H7 (cell line): ENCODE data around the gene RABAC1. TPM values are rescaled to one million over a fixed set of nuclear protein-coding genes. Genes with fewer than 3 reads are reported as not detected.
"Not testable (repeated sequence)": the region's sequence is repeated elsewhere in the genome, so short reads cannot be mapped to it uniquely, and the experiment has no call there.

Source experiments
- DNase-seq: peaks from one replicate; pipeline ENCODE4 v3.0.0; 2012
- H3K27me3 ChIP-seq: 2 replicates; pipeline ENCODE4 v1.6.0; 2011; ENCODE audit warnings: mild to moderate bottlenecking, low read length; ENCODE audit not compliant: control insufficient read depth, insufficient read depth
- H3K36me3 ChIP-seq: replicated peaks from 2 replicates; pipeline ENCODE4 v1.5.1; 2011; ENCODE audit warnings: low read length; ENCODE audit not compliant: control insufficient read depth, insufficient read depth
- H3K4me3 ChIP-seq: 2 replicates; pipeline ENCODE4 v1.5.1; 2011; ENCODE audit warnings: low read depth, mild to moderate bottlenecking, control low read depth, low read length, moderate library complexity; ENCODE audit not compliant: insufficient read depth
- total RNA-seq: library from RNA; depleted of rRNA; stranded (reverse); fragments of >200 nt; shearing (Covaris generic); gene quantifications from 2 replicates; pipeline ENCODE4 v1.2.3, GENCODE V29; 2014

RABAC1 gene
- total RNA-seq, 1 experiment from 2014 or later: 163 TPM

DNA sequence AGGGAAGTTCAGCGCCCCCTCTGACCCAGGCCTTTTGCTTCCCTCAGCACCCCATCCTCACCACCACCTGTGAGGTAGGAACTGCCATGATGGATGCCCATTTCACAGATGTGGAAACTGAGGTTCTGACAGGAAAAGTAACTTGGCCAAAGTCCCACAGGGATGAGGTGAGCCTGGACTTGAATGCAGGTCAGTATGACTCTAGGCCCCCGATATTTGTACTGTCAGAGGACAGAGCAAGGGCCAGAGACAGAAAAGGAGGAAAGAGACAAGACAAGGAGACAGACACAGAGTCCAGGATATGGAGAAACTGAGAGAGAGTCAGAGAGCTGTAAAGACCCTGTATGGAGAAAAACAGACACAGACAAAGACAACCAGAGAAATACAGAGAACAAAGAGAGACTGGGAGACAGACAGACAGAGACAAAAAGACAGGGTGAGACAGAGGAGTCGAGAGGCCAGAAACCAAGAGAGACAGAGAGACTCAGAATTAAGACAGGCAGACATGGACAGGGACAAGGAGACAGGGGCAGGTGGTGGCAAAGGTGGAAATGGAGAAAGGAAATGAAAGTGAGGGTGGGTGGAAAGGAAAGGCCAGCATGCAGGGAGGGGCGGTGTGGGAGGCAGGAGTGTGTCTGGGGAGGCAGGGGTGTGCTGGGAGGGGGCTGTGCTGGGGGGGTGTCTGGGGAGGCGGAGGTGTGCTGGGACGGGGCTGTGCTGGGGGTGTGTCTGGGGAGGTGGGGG lies 35.9 kb downstream of the RABAC1 start:
- no peak overlapping the region for H3K4me3 ChIP-seq
- H3K36me3 ChIP-seq: no peaks in the 10 kb centered on the region
- H3K27me3 ChIP-seq: peaks cover 88% of the 10 kb centered on the region
- DNase-seq: no peak

DNA sequence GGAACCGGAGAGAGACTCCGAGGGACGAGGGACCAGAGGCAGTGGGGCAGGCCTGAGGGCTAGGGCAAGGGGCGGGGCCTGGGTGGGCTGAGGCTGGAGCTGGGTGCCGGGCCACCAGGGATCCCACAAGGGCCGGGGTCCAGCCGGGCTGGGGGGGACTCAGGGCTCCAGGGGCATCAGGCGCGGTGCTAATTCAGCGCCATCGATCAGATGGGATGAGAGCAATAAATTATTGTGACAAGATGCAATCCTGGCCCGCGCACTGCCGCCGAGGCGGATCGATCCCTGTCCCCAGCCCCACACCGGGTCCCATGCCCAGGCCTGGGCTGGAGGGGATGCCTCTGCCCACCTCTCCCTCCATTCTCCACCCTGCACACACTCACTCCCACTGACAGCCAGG lies 36.5 kb downstream of the RABAC1 start:
- Histone ChIP-seq H3K27me3 (peaks cover 87% of the 10 kb centered on the region), H3K36me3 (no peaks in the 10 kb centered on the region), H3K4me3 (no peak overlapping the region)
- DNase-seq: peak; percentile 83

DNA sequence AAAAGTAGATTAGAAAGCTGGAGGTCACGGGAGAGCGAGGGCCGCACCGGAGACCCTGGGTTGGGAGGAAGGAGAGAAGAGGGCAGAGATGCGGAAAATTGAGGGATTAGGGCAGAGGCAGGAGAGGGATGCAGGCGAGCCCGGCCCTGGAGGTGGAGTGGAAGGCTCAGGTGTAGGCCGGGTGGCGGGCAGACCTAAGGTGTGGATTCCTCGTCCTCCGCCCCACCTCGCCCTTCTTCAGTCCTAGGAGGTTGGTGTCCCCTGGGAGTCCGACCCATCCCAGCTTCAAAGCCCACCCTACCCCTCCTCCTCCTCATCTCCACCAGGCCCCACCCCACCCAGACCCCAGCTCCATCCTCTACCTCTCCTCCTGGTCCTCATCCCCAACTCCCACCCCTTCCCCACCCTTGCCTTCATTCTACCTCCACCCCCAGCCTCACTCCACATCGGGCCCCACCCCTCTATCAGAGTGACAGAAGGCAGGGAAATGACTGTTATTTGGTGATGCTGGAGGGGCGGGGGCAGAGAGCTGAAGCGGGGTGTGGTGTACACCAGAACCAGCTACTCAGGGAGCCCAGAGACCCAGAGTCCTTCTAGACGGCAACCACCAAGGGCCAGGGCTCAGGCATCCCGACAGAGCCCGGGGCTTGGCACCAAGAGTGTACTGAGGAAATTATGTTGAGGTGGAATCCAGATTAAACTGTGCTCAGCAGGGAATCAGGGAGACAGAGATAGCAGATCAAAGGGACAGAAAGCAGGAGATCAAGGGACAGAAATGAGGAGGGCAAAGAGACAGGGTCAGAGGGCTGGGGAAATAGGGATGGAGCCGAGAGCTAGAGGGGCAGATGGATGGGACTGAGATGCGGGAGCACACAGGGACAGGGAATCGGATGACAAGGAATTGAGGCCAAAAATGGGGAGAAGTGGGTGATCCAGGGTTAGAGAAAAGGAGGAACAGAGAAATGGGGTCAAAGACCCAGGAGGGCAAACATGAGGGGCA lies 37.2 kb downstream of the RABAC1 start:
- Histone ChIP-seq H3K36me3 (no peaks in the 10 kb centered on the region), H3K27me3 (peaks cover 85% of the 10 kb centered on the region), H3K4me3 (no peak overlapping the region)
- peak; percentile 69 for DNase-seq

DNA sequence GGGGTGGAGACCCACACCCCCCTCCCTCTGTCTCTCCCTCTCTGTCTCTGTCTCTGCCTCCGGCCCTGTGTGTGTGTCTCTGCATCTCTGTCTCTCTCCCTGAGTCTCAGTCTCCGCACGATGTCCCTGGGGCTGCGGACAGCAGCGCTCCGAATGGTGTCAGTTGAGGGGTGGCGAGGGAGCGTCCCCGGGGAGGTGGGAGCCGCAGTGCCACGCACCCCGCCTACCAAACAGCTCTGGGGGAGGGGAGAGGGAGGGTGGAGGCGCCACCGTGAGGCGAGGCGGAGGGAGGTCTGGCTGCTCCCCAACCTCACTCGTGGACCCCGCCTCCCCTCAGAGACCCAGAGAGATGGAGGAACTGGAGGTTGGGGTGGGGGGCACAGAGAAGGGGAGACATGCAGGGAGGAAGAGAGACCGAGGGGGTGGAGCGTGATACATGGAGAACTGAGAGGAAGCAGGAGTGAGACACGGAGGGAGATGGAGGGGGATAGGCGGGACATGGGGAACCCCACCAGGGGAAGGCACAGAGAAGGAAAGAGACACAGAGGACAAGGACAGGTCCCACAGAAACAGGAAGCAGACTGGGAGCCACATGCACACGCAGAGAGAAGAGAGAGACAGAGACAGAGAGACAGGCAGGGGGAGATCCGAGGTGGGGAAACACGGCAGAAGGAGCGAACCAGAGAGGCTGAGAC lies 38.1 kb downstream of the RABAC1 start:
- Histone ChIP-seq H3K36me3 (no peaks in the 10 kb centered on the region), H3K4me3 (no peak overlapping the region), H3K27me3 (peaks cover 85% of the 10 kb centered on the region)
- peak; percentile 77 for DNase-seq

DNA sequence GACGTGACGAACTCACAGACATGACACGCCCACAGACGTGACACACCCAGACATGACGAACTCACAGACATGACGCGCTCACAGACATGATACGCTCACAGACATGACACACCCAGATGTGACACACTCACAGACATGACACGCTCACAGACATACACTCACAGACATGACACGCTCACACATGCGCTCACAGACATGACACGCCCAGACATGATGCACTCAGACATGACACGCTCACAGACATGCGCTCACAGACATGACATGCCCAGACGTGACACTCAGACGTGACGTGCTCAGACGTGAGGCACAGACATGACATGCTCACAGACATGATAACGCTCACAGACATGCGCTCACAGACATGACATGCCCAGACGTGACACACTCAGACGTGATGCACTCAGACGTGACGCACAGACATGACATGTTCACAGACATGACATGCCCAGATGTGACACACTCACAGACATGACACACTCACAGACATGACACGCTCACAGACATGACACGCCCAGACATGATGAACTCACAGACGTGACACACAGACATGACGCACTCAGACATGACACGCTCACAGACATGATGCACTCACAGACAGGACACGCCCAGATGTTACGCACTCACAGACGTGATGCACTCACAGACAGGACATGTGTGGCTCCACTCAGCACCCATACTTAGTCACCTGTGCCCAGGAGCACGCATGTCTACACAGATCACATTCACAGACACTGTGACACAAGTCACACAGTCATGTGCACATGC lies 39.0 kb downstream of the RABAC1 start:
- Histone ChIP-seq H3K36me3 (no peaks in the 10 kb centered on the region), H3K4me3 (no peak overlapping the region), H3K27me3 (peaks cover 85% of the 10 kb centered on the region)
- no peak for DNase-seq

DNA sequence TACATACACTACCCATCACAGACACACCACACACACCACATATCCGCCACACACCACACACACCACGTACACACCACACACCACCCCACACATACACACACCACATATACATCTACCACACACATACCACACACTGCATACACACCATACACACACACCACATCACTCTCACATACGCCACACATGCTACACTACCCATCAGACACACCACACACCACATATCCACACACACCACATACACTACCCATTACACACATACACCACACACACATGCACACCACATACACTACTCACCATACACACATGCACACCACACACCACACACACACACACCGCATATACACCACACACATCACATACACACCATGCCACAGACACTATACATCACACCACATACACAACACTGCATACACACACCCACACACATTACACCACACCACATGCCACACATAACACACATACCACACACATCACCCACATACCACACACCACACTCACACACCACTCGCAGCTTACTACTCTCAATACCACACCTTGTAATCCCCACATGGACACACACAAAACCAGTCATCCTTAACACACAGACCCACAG lies 40.4 kb downstream of the RABAC1 start:
- H3K36me3 ChIP-seq: no peaks in the 10 kb centered on the region
- no peak overlapping the region for H3K4me3 ChIP-seq
- no peak for DNase-seq
- peaks cover 84% of the 10 kb centered on the region for H3K27me3 ChIP-seq

DNA sequence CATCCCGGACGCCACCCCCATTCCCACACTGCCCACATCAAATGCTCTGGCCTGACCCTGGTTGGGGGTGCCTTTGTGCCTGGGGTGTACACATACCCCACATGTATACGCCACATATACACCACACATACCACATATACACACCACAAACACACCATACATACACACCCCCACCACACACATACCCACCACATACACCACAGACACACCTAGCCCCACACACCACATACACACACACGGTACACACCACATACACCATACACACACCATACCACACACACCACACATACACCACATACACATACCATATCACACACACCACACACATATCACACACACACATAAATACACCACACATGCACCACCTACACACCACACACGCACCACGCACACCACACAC lies 41.0 kb downstream of the RABAC1 start:
- DNase-seq: no peak
- Histone ChIP-seq H3K36me3 (no peaks in the 10 kb centered on the region), H3K27me3 (peaks cover 87% of the 10 kb centered on the region), H3K4me3 (no peak overlapping the region)

DNA sequence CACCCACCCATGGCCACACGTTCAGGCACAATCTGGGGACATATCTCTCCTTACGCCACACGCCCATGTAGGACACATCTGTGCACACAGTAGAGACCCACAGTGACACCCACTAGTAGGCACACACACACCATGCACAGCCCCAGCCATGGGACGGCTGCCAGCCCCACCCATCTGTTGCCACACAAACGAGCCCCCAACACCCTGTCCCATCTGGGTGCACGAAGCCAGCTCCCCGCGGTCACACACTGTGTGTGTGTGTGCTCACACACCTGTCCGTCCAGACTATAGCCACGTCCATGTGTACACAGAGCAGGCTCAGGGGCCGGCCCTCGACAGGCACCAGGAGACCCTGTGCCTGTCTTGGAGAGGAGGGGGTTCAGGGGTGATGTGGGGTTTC lies 41.4 kb downstream of the RABAC1 start:
- H3K36me3 ChIP-seq: no peaks in the 10 kb centered on the region
- no peak overlapping the region for H3K4me3 ChIP-seq
- H3K27me3 ChIP-seq: peaks cover 87% of the 10 kb centered on the region
- DNase-seq: no peak

DNA sequence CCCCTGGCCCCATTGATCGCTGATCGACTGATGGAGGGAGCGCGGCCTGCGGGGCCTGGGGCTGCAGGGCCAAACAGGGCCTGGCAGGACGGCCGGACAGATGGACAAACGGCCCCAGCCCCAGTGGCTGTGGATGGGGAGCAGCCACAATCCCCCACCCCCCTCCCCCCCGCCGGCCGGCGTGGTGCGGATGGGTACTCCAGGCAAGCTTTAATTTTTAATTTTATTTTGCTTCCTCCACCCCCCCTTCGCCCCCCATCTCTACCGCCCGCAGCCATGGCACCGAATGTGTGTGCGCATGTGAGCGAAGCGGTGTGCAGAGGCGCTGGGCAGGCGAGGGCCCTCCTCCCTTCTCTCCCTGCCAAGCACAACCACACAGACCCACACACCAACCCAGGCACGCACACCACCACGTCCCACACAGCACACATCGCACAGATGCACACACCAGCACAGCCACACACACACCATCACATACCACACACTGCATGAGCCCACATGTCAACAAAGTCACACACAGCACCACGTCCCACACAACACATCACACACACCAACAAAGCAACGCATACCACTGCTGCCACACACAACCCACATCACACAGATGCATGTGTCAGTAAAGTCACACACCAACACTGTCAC lies 43.2 kb downstream of the RABAC1 start:
- H3K27me3 ChIP-seq: peaks cover 87% of the 10 kb centered on the region
- no peaks in the 10 kb centered on the region for H3K36me3 ChIP-seq
- peak; percentile 72 for DNase-seq
- no peak overlapping the region for H3K4me3 ChIP-seq

DNA sequence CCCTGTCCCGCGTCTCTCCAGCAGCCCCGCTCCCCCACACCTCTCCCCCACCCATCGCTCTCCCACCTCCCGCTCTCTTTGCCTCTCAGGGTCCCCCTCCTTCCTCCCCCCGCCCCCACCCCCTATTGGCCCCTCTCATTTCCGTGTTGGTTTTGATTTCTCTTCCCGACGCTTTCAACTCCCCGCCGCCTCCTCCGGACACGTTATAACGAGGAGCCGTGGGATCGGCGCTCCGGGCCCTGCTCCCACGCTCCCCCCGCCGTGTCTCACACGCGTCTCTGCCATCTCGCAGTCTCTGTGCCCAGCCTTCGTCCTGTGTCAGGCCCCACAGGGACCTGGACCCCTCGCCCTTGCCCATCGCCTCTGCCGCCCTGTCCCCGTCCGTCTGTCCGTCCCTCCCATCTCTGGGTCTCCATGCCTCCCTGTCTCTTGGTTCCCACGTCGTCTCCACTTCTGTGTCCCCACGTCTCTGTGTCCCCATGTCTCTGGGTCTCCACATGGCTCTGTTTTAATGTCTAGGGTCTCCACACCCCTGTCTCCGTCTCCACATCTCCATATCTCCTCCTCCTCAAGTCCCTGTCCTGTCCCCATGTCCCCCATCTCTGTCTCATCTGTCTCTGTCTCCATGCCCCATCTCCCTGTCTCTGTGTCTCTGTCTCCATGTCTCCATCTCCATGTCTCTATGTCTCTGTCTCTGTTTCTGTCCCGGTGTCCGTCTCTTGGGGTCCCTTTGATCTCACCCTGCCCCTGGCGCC lies 43.9 kb downstream of the RABAC1 start:
- DNase-seq: peak; percentile 77
- H3K4me3 ChIP-seq: peak overlapping the region; percentile 25; the same call in 1 of the 2 replicates
- H3K27me3 ChIP-seq: peaks cover 87% of the 10 kb centered on the region
- H3K36me3 ChIP-seq: no peaks in the 10 kb centered on the region

DNA sequence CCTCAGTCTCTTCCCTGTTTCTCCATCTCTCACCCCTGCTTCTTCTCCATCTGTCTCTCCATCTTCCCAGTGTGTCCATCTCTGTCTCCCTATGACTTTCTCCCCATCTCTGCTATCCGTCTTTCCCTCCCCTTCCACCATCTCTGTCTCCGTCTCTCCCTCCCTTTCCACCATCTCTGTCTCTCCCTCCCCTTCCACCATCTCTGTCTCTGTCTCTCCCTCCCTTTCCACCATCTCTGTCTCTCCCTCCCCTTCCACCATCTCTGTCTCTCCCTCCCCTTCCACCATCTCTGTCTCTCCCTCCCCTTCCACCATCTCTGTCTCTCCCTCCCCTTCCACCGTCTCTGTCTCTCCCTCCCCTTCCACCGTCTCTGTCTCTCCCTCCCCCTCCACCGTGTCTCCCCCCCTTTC lies 44.7 kb downstream of the RABAC1 start:
- DNase-seq, H3K36me3 ChIP-seq, H3K4me3 ChIP-seq: not testable (repeated sequence)
- H3K27me3 ChIP-seq: peaks cover 87% of the 10 kb centered on the region

DNA sequence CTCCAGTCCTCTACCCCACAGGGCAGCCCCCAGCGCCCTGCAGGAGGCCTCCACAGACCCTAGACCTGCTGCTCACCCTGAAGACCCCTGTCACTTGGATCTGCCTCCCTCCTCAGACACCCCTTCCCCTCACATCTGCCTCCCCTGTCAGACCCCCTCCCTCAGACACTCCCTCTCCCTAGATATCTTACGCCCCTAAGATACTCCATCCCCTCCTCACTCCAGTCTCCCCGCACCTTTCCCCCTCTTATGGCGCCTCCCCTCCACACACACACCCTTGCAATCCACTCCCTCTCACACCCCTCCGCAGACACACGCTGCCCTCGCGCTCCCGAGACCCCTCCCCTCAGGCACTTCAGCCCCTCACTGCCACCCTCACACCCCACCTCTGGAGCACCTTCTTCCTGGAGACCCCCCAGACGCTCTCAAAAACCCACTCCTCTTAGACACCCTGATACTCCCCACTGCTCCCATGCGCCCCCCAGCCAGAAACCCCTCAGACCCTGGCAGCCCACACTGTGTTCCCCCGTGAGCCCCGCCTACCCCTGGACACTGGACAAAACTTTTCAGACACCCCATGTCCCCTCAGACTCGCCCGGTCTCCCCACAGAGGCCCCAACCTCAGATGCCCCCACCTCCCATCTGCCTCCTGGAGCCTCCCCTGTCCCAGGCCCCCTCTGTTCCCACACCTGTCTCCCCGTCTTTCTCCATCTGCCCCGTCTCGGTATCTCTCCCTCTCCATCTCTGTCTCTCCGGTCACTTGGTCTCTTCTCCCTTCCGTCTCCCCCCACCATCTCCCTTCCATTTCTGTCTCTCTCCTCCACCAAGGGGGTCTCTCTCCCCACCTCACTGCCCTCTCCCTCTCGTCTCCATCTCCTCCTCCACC lies 45.3 kb downstream of the RABAC1 start:
- peaks cover 88% of the 10 kb centered on the region for H3K27me3 ChIP-seq
- no peaks in the 10 kb centered on the region for H3K36me3 ChIP-seq
- peak overlapping the region; percentile 43; the same call in 1 of the 2 replicates for H3K4me3 ChIP-seq
- DNase-seq: peak; percentile 90
